ENCODE results near the gene BCR.

Gene BCR

DNA sequence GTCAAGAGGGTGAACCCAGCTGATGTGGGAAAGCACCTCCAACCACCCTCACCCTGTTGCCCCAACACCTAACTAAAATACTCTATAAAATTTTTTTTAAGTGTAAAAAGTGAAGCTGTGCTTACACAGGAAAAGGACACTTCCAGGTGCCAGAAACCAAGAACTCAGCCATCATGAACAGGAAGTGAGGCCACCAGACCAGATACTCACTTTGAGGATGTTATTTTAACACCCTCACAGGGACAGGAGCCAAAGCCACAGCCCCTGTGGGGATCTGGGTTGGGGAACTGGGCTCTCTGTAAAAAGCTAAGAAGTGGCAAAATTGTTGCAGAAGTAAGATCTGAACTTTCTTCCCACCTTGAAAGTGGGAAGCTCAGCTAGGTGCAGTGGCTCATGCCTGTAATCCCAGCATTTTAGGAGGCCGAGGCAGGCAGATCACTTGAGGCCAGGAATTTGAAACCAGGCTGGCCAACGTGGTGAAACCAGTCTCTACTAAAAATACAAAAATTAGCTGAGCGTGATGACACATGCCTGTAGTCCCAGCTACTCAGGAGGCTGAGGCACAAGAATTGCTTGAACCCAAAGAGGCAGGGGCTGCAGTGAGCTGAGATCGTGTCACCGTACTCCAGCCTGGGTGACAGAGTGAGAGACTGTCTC lies 42.3 kb upstream of the BCR start:
- H3K4me3 ChIP-seq (ENCODE audit: control insufficient read depth, low read depth, low read length) = no peak overlapping the region
- TF ChIP-seq, protein P1, sequence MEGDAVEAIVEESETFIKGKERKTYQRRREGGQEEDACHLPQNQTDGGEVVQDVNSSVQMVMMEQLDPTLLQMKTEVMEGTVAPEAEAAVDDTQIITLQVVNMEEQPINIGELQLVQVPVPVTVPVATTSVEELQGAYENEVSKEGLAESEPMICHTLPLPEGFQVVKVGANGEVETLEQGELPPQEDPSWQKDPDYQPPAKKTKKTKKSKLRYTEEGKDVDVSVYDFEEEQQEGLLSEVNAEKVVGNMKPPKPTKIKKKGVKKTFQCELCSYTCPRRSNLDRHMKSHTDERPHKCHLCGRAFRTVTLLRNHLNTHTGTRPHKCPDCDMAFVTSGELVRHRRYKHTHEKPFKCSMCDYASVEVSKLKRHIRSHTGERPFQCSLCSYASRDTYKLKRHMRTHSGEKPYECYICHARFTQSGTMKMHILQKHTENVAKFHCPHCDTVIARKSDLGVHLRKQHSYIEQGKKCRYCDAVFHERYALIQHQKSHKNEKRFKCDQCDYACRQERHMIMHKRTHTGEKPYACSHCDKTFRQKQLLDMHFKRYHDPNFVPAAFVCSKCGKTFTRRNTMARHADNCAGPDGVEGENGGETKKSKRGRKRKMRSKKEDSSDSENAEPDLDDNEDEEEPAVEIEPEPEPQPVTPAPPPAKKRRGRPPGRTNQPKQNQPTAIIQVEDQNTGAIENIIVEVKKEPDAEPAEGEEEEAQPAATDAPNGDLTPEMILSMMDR (IDR thresholded peaks at IDR 0.05; ENCODE audit: control insufficient read depth, insufficient read depth, low read depth, low read length, missing control alignments) = no peak
- DNase-seq (ENCODE audit: low read depth) = no peak

GRCh38 chr22:23138584-23139435 lies 41.5 kb upstream of the BCR start:
- TF ChIP-seq, protein P1 (IDR thresholded peaks at IDR 0.05; ENCODE audit: control insufficient read depth, insufficient read depth, low read depth, low read length, missing control alignments) = no peak
- DNase-seq (ENCODE audit: low read depth) = no peak
- no peak overlapping the region for H3K4me3 ChIP-seq (ENCODE audit: control insufficient read depth, low read depth, low read length)

DNA sequence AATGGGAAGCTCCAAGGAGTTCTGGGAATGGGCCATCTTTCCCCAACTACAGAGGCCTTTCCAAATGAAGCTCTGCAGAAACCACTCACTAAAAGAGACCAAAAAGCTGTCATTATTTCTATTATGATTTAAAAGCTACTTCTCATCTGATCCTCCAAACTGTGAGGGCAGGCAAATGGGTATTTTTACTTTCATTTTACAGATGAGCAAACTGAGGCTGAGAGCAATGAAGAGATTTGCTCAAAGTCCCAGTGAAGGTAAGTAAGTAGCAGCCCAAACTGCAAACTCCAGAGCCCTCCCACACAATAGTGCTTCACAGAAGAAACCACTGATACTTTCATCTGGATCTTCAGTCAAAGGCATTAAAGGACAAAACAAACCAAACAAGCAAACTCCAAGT lies 39.9 kb upstream of the BCR start:
- no peak for DNase-seq (ENCODE audit: low read depth)
- TF ChIP-seq, protein P1 (IDR thresholded peaks at IDR 0.05; ENCODE audit: control insufficient read depth, insufficient read depth, low read depth, low read length, missing control alignments) = no peak
- H3K4me3 ChIP-seq (ENCODE audit: control insufficient read depth, low read depth, low read length) = no peak overlapping the region

- TF ChIP-seq, protein P1 (IDR thresholded peaks at IDR 0.05; ENCODE audit: control insufficient read depth, insufficient read depth, low read depth, low read length, missing control alignments) = no peak
- no peak overlapping the region; the same call in 1 of the 2 replicates for H3K4me3 ChIP-seq (ENCODE audit: control insufficient read depth, low read depth, low read length)
- no peak for DNase-seq (ENCODE audit: low read depth)
Observed at GRCh38 chr22:23142546-23143105, 37.7 kb upstream of the BCR start.

DNA sequence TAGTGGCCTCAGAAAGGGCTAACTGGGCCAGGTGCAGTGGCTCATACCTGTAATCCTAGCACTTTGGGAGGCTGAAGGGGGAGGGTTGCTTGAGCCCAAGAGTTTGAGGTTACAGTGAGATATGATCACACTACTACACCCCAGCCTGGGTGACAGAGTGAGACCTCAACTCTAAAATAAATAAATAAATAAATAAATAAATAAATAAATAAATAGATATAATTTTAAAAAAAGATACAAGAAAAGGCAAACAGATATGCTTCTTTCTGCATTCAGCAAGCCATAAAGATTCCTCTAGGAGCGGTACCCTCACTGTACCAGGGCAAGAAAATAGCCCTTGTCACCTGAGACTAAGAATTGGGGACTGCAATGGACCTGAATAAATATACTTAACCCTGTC lies 37.2 kb upstream of the BCR start:
- no peak for DNase-seq (ENCODE audit: low read depth)
- no peak overlapping the region for H3K4me3 ChIP-seq (ENCODE audit: control insufficient read depth, low read depth, low read length)
- TF ChIP-seq, protein P1 (IDR thresholded peaks at IDR 0.05; ENCODE audit: control insufficient read depth, insufficient read depth, low read depth, low read length, missing control alignments) = no peak

DNA sequence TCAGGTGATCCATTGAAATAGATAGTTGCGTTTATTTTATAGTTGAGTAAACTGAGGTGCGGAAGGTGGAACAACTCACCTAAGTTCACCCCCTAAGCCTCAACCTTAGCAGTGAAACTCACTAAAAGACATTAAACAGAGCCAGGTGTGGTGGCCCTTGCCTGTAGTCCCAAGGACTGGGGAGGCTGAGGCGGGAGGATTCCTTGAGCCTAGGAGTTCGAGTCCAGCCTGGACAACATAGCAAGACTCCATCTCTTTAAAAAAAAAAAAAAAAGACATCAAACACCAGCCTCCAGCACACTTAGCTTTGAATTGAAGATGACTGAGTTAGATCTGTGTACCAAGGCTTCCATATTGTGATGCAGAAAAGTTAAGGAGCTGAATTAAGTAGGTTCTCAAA lies 35.9 kb upstream of the BCR start:
- TF ChIP-seq, protein P1 (IDR thresholded peaks at IDR 0.05; ENCODE audit: control insufficient read depth, insufficient read depth, low read depth, low read length, missing control alignments) = no peak
- DNase-seq (ENCODE audit: low read depth) = no peak
- H3K4me3 ChIP-seq (ENCODE audit: control insufficient read depth, low read depth, low read length) = no peak overlapping the region

All from AG09309 (cell line).